ENCODE data around the gene APMAP. TPM values are rescaled to one million over a fixed set of nuclear protein-coding genes. Genes with fewer than 3 reads are reported as not detected.

The APMAP gene
- total and polyA plus RNA-seq, 9 donors: 23.5 to 103 (median 45.8) TPM

GRCh38 chr20:24958506-24959385 lies 33.8 kb downstream of the APMAP start:
- no peaks in the 10 kb centered on the region for H3K36me3 ChIP-seq
- intact Hi-C loops (cut with DNase I): no loop called here

GRCh38 chr20:24957326-24958016 lies 35.1 kb downstream of the APMAP start:
- Histone ChIP-seq H3K27me3 (no peaks in the 10 kb centered on the region), H3K4me3 (no peak overlapping the region), H3K4me1 (ENCODE audit: insufficient read depth) (no peaks in the 10 kb centered on the region), H3K36me3 (no peaks in the 10 kb centered on the region), H3K9me3 (no peaks in the 10 kb centered on the region), H3K27ac (no peak overlapping the region)
- peak in 1 of 5 donors; percentile 1 for DNase-seq
- TF ChIP-seq EP300 (IDR thresholded peaks at IDR 0.05): no peak
- no peak for TF ChIP-seq POLR2A (IDR thresholded peaks at IDR 0.05)
- TF ChIP-seq CTCF (IDR thresholded peaks at IDR 0.05): no peak
- intact Hi-C loops (cut with DNase I): no loop called here
- 87 to 93% (median 92%) methylated on average over 18 of the region's 18 CpGs for WGBS, 3 donors

More at GRCh38 chr20:24958506-24959385, 33.8 kb downstream of the APMAP start:
- H3K9me3 ChIP-seq: no peaks in the 10 kb centered on the region
- TF ChIP-seq EP300 (IDR thresholded peaks at IDR 0.05) (no peak), POLR2A (IDR thresholded peaks at IDR 0.05) (no peak), CTCF (IDR thresholded peaks at IDR 0.05) (no peak)
- H3K27me3 ChIP-seq: no peaks in the 10 kb centered on the region
- 75 to 79% (median 78%) methylated on average over 20 of the region's 20 CpGs for WGBS, 3 donors
- H3K4me3 ChIP-seq: no peak overlapping the region
- H3K27ac ChIP-seq: no peak overlapping the region
- peak in 1 of 5 donors; percentile 2 for DNase-seq
- no peaks in the 10 kb centered on the region for H3K4me1 ChIP-seq (ENCODE audit: insufficient read depth)

- TF ChIP-seq EP300 (IDR thresholded peaks at IDR 0.05): no peak
- TF ChIP-seq CTCF (IDR thresholded peaks at IDR 0.05): no peak
- TF ChIP-seq POLR2A (IDR thresholded peaks at IDR 0.05): no peak
- intact Hi-C loops (cut with DNase I): no loop called here
- no peaks in the 10 kb centered on the region for H3K36me3 ChIP-seq
- H3K4me3 ChIP-seq: no peak overlapping the region
- WGBS, 3 donors: 94 to 95% (median 94%) methylated on average over 22 of the region's 22 CpGs
- no peaks in the 10 kb centered on the region for H3K4me1 ChIP-seq (ENCODE audit: insufficient read depth)
- H3K27ac ChIP-seq: no peak overlapping the region
- H3K9me3 ChIP-seq: no peaks in the 10 kb centered on the region
- no peak for DNase-seq
- no peaks in the 10 kb centered on the region for H3K27me3 ChIP-seq
Observed at GRCh38 chr20:24956001-24956841, 36.3 kb downstream of the APMAP start.

GRCh38 chr20:24955045-24955444 lies 37.5 kb downstream of the APMAP start:
- intact Hi-C loops (cut with DNase I): no loop called here
- no peak overlapping the region for H3K27ac ChIP-seq
- no peaks in the 10 kb centered on the region for H3K9me3 ChIP-seq
- WGBS, 3 donors: 48 to 64% (median 55%) methylated on average over 3 of the region's 3 CpGs
- no peak for TF ChIP-seq POLR2A (IDR thresholded peaks at IDR 0.05)
- TF ChIP-seq CTCF (IDR thresholded peaks at IDR 0.05): no peak
- TF ChIP-seq EP300 (IDR thresholded peaks at IDR 0.05): no peak
- H3K4me1 ChIP-seq (ENCODE audit: insufficient read depth): no peaks in the 10 kb centered on the region
- H3K36me3 ChIP-seq: no peaks in the 10 kb centered on the region
- H3K4me3 ChIP-seq: no peak overlapping the region
- DNase-seq: no peak
- no peaks in the 10 kb centered on the region for H3K27me3 ChIP-seq

All from ovary (tissue), 9 donors.